Smooth muscle cell (in vitro differentiated cells): ENCODE data around the gene CNOT8. TPM values are rescaled to one million over a fixed set of nuclear protein-coding genes. Genes with fewer than 3 reads are reported as not detected.

Source experiments
- DNase-seq: peaks from one replicate; lab custom pipeline; 2025; ENCODE audit not compliant: unreplicated experiment; lab: John Stamatoyannopoulos, UW
- H2AFZ ChIP-seq: fragments of 200-600 bp; sonication (generic); 2 replicates; pipeline ENCODE4 v1.6.0; 2016; ENCODE audit warnings: antibody characterized with exemption, low read depth, mild to moderate bottlenecking
- H3F3A ChIP-seq: fragments of 200-600 bp; sonication (generic); 2 replicates; pipeline ENCODE4 v1.6.0; 2017; ENCODE audit warnings: antibody characterized with exemption, low read depth
- H3K27ac ChIP-seq: fragments of 200-600 bp; sonication (generic); 2 replicates; pipeline ENCODE4 v1.5.1; 2016; ENCODE audit warnings: low read depth, mild to moderate bottlenecking
- H3K27me3 ChIP-seq: fragments of 200-600 bp; sonication (generic); 2 replicates; pipeline ENCODE4 v1.6.1; 2016; ENCODE audit warnings: low read depth, mild to moderate bottlenecking
- H3K36me3 ChIP-seq: fragments of 200-600 bp; sonication (generic); 2 replicates; pipeline ENCODE4 v1.5.1; 2016; ENCODE audit warnings: low read depth
- H3K4me1 ChIP-seq: fragments of 200-600 bp; sonication (generic); 2 replicates; pipeline ENCODE4 v1.5.1; 2016; ENCODE audit warnings: low read depth
- H3K4me2 ChIP-seq: fragments of 200-600 bp; sonication (generic); 2 replicates; pipeline ENCODE4 v1.6.0; 2016; ENCODE audit warnings: mild to moderate bottlenecking
- H3K4me3 ChIP-seq: fragments of 200-600 bp; sonication (generic); 2 replicates; pipeline ENCODE4 v1.5.1; 2016; ENCODE audit warnings: mild to moderate bottlenecking
- H3K79me2 ChIP-seq: fragments of 200-600 bp; sonication (generic); 2 replicates; pipeline ENCODE4 v1.6.0; 2016; ENCODE audit warnings: low read depth, mild to moderate bottlenecking
- H3K9ac ChIP-seq: fragments of 200-600 bp; sonication (generic); 2 replicates; pipeline ENCODE4 v1.6.0; 2016; ENCODE audit warnings: low read depth
- H3K9me3 ChIP-seq: fragments of 200-600 bp; sonication (generic); replicated peaks from 2 replicates; pipeline ENCODE4 v1.5.1; 2016; ENCODE audit warnings: low read depth
- H4K20me1 ChIP-seq: fragments of 200-600 bp; sonication (generic); 2 replicates; pipeline ENCODE4 v1.6.0; 2016; ENCODE audit warnings: low read depth
- CTCF ChIP-seq: fragments of 200-600 bp; sonication (generic); IDR thresholded peaks from 2 replicates; pipeline ENCODE4 v1.5.1; 2017; ENCODE audit warnings: borderline replicate concordance, mild to moderate bottlenecking, antibody characterized with exemption; ENCODE audit not compliant: insufficient read depth, poor library complexity, severe bottlenecking
- WGBS: methylation state at CpG from one replicate; pipeline ENCODE4 v1.1.7; 2016; ENCODE audit warnings: low lambda C conversion rate; 5-methylcytosine and 5-hydroxymethylcytosine counted together
- polyA plus RNA-seq: library from polyadenylated mRNA; unstranded; fragments of >200 nt; fragmentation: Nextera tagmentation; extraction: Ambion mirVana; gene quantifications from 2 replicates; pipeline ENCODE4 v1.2.1, GENCODE V29; 2016
- total RNA-seq: library from RNA; depleted of rRNA; stranded (reverse); fragments of >200 nt; gene quantifications from 2 replicates; pipeline ENCODE4 v1.2.3, GENCODE V29; 2014

The CNOT8 gene
- total and polyA plus RNA-seq, 2 experiments from 2014 or later, result 54.9 to 76.4 TPM

DNA sequence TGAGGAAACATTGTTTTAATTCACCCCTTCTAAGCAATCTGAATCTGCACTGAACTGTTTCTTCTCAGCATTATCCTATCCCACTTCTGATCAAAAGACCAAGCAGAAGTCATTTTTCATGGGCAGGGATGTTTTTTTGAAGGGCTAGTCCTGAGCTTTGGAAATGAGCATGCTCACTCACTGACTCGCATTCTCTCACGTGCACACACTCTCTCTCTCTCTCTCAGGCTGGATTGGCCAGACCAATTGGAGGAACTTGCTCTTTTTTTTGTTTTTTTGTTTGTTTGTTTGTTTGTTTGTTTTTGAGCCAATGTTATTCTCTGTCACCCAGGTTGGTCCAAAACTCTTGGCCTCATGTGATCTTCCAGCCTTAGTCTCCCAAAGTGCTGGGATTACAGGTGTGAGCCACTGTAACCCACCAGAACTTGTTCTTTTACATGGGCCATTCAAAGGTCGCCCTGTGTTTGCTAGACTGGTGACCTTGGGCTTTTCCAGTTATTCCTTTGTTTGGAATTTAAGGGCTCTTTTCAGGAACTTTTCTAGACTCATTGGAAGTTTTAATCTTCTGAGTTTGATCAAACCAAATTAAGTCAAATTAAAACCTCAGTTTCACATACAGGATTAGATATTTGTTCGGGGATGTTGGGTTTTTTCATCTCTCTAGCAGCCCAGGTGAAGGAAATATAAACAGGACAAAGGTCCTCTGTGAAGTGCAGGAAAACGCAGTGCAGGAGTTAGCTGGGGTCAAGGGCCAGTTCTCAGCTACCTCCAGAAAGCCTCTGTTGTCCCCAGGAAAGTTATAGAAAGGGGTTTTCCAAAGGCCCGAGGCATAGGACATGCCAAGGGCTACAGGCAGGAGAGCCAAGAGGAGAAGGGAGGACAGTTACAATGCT is 21.2 kb upstream of the CNOT8 start:
- no peak overlapping the region for H3K4me2 ChIP-seq
- no peaks in the 10 kb centered on the region for H3K79me2 ChIP-seq
- H3K36me3 ChIP-seq, result no peaks in the 10 kb centered on the region
- no peaks in the 10 kb centered on the region for H3K27me3 ChIP-seq
- no peak overlapping the region for H3K27ac ChIP-seq
- DNase-seq, result no peak
- H2AFZ ChIP-seq, result no peak overlapping the region
- 92% methylated on average over 6 of the region's 6 CpGs for WGBS
- TF ChIP-seq CTCF, result no peak
- H3F3A ChIP-seq, result peaks cover 4% of the 10 kb centered on the region
- no peaks in the 10 kb centered on the region for H4K20me1 ChIP-seq
- H3K9ac ChIP-seq, result no peak overlapping the region
- no peak overlapping the region for H3K4me3 ChIP-seq
- no peaks in the 10 kb centered on the region for H3K4me1 ChIP-seq
- no peaks in the 10 kb centered on the region for H3K9me3 ChIP-seq

DNA sequence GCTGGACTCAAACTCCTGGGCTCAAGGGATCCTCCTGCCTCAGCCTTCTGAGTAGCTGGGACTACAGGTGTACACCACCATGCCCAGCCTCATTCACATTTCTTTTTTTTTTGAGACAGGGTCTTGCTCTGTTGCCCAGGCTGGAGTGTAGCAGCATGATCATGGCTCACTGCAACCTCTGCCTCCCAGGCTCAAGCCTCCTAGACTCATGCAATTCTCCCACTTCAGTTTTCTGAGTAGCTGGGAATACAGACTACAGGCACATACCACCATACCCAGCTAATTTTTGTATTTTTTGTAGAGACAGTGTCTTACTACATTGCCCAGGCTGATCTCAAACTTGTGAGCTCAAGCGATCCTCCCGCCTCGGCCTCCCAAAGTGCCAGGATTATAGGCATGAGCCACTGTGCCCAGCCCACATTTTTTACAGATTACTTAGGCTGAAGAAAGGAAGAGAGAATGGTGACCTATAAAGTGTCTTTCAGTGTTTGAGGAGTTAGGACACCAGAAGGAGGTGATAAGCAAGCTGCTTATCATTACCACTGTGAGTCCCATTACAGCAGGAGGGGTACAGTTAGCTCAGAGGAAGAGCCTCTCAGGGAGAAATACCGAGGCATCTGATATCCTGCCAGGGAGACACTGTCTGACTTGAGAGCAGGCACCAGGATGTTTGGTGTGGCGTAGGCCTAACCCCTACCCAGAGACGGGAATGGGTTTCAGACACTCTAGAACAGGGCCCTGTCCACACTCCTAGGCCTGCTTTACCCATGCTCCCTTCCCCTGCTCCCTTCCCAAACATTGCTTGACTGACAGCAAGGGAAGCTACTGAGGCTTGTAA is 17.8 kb upstream of the CNOT8 start:
- H3K4me1 ChIP-seq, result no peaks in the 10 kb centered on the region
- no peak overlapping the region for H3K9ac ChIP-seq
- no peak overlapping the region for H3K4me2 ChIP-seq
- H3K79me2 ChIP-seq, result no peaks in the 10 kb centered on the region
- no peak overlapping the region for H2AFZ ChIP-seq
- no peaks in the 10 kb centered on the region for H3K27me3 ChIP-seq
- 59% methylated on average over 6 of the region's 6 CpGs for WGBS
- no peaks in the 10 kb centered on the region for H3K36me3 ChIP-seq
- H3K27ac ChIP-seq, result no peak overlapping the region
- H3K4me3 ChIP-seq, result no peak overlapping the region
- DNase-seq, result no peak
- no peaks in the 10 kb centered on the region for H3K9me3 ChIP-seq
- no peaks in the 10 kb centered on the region for H3F3A ChIP-seq
- no peaks in the 10 kb centered on the region for H4K20me1 ChIP-seq
- no peak for TF ChIP-seq CTCF

DNA sequence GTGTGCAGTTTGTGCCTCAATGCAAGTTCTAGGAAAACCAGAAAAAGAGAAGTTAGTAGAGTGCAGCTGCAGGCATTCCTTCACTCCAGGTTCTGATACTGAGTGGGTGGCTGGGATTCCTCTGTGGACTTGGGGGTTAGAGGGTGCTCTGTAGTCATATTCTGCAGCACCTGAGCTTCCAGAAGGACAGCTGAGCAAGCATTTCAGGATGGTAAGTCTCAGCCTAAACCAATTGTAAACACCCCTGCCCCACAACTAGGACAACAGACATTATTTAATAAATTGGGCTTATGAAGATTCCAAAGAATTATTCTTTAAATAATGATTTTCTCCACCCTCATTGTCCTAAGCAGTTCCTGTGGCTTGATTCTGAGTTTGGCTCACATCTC is 17.2 kb upstream of the CNOT8 start:
- no peak for TF ChIP-seq CTCF
- Histone ChIP-seq H3F3A (no peaks in the 10 kb centered on the region), H3K27me3 (no peaks in the 10 kb centered on the region), H3K9me3 (no peaks in the 10 kb centered on the region), H3K4me3 (no peak overlapping the region), H3K4me2 (no peak overlapping the region), H3K79me2 (no peaks in the 10 kb centered on the region), H3K36me3 (no peaks in the 10 kb centered on the region), H3K27ac (no peak overlapping the region), H4K20me1 (no peaks in the 10 kb centered on the region), H2AFZ (no peak overlapping the region), H3K4me1 (no peaks in the 10 kb centered on the region), H3K9ac (no peak overlapping the region)
- DNase-seq, result no peak
